Testis (tissue), 3 donors: ENCODE measurements around the gene THBS3. TPM values are rescaled to one million over a fixed set of nuclear protein-coding genes. Genes with fewer than 3 reads are reported as not detected.

Experiments
- DNase-seq: peaks from one replicate; pipeline ENCODE4 v3.0.0-alpha.2; 2019
- H3K27ac ChIP-seq, 2 donors: fragments of 200-600 bp; sonication (generic); one replicate each; pipeline ENCODE4 v1.5.1; 2019
- H3K27me3 ChIP-seq: fragments of 200-600 bp; sonication (generic); one replicate; pipeline ENCODE4 v1.5.1; 2019
- H3K36me3 ChIP-seq: fragments of 200-600 bp; sonication (generic); one replicate; pipeline ENCODE4 v1.5.1; 2017; ENCODE audit warnings: low read depth; ENCODE audit errors: missing control alignments
- H3K4me1 ChIP-seq: fragments of 200-600 bp; sonication (generic); one replicate; pipeline ENCODE4 v1.5.1; 2019
- H3K4me3 ChIP-seq, 2 donors: fragments of 200-600 bp; sonication (generic); one replicate each; pipeline ENCODE4 v1.5.1; 2017 to 2019
- H3K9me3 ChIP-seq: fragments of 200-600 bp; sonication (generic); one replicate; pipeline ENCODE4 v1.5.1; 2017
- CTCF ChIP-seq, 3 experiments: fragments of 450-650 bp in 2 of 3; fragments of 200-600 bp in 1 of 3; sonication (generic) in 1 of 3; IDR thresholded peaks; one replicate each; pipeline ENCODE4 v1.5.1; 2016 to 2019; ENCODE audit warnings: antibody characterized with exemption in 3 of 3, mild to moderate bottlenecking in 2 of 3, moderate library complexity in 1 of 3
- POLR2A ChIP-seq: fragments of 450-650 bp; IDR thresholded peaks from one replicate; pipeline ENCODE4 v1.6.1; 2017; ENCODE audit warnings: antibody characterized with exemption, mild to moderate bottlenecking, moderate library complexity
- WGBS, 2 donors: methylation state at CpG; one replicate each; pipeline ENCODE4 v1.1.5; 2018; 5-methylcytosine and 5-hydroxymethylcytosine counted together
- intact Hi-C: fragments of 100-400 bp; cut with DNase I; formaldehyde crosslinking; loops from one replicate; pipeline ENCODE4 v1.15.1; 2023; ENCODE audit warnings: low total_unique reads
- polyA plus RNA-seq: library from polyadenylated mRNA; stranded (reverse); fragments of 350-450 nt; fragmentation: Illumina TruSeq; extraction: RNeasy Lipid Tissue Mini Kit (QIAGEN cat#74804); gene quantifications from one replicate; pipeline ENCODE4 v1.2.3, GENCODE V29; 2014; ENCODE audit warnings: low read depth, low replicate concordance; ENCODE audit not compliant: insufficient read depth
- total RNA-seq, 2 donors: library from RNA; depleted of rRNA; stranded (reverse); fragments of >200 nt; gene quantifications; one replicate each; pipeline ENCODE4 v1.2.3, GENCODE V29; 2016

THBS3 gene
- total and polyA plus RNA-seq, 3 donors from 2014 or later, result 37.1 to 82.9 (median 68.1) TPM

- no peak overlapping the region for H3K4me3 ChIP-seq
- H3K36me3 ChIP-seq, result no peaks in the 10 kb centered on the region
- H3K27me3 ChIP-seq, result no peaks in the 10 kb centered on the region
- DNase-seq, result no peak
- H3K4me1 ChIP-seq, result no peaks in the 10 kb centered on the region
- intact Hi-C loops, result no loop called here
- no peak overlapping the region for H3K27ac ChIP-seq
- TF ChIP-seq POLR2A (no peak), CTCF (IDR thresholded peaks at IDR 0.05) (no peak)
- WGBS, 2 donors, result 82 to 87% methylated on average over 14 of the region's 14 CpGs
- H3K9me3 ChIP-seq, result no peaks in the 10 kb centered on the region
Observed at GRCh38 chr1:155186794-155187455, 20.8 kb downstream of the THBS3 start.

- WGBS, 2 donors, result 78 to 84% methylated on average over 6 to 8 of the region's 8 CpGs
- H3K9me3 ChIP-seq, result no peaks in the 10 kb centered on the region
- H3K27ac ChIP-seq, result no peak overlapping the region
- H3K27me3 ChIP-seq, result no peaks in the 10 kb centered on the region
- no peak overlapping the region for H3K4me3 ChIP-seq
- no peak for DNase-seq
- TF ChIP-seq POLR2A (no peak), CTCF (IDR thresholded peaks at IDR 0.05) (no peak)
- H3K36me3 ChIP-seq, result no peaks in the 10 kb centered on the region
- intact Hi-C loops, result no loop called here
- no peaks in the 10 kb centered on the region for H3K4me1 ChIP-seq
Observed at GRCh38 chr1:155186067-155186793, 21.5 kb downstream of the THBS3 start.

GRCh38 chr1:155185783-155186066 is 22.0 kb downstream of the THBS3 start:
- no peaks in the 10 kb centered on the region for H3K4me1 ChIP-seq
- no peak for DNase-seq
- H3K27me3 ChIP-seq, result no peaks in the 10 kb centered on the region
- no peak overlapping the region for H3K4me3 ChIP-seq
- H3K27ac ChIP-seq, result no peak overlapping the region
- H3K36me3 ChIP-seq, result no peaks in the 10 kb centered on the region
- H3K9me3 ChIP-seq, result no peaks in the 10 kb centered on the region
- intact Hi-C loops, result no loop called here
- TF ChIP-seq CTCF (IDR thresholded peaks at IDR 0.05) (no peak), POLR2A (no peak)
- WGBS, 2 donors, result 65 to 71% methylated on average over 5 to 6 of the region's 6 CpGs

GRCh38 chr1:155184835-155185782 is 22.6 kb downstream of the THBS3 start:
- H3K9me3 ChIP-seq, result no peaks in the 10 kb centered on the region
- intact Hi-C loops, result no loop called here
- DNase-seq, result no peak
- no peaks in the 10 kb centered on the region for H3K36me3 ChIP-seq
- 70 to 84% methylated on average over 12 to 21 of the region's 21 CpGs for WGBS, 2 donors
- no peaks in the 10 kb centered on the region for H3K4me1 ChIP-seq
- no peak overlapping the region for H3K4me3 ChIP-seq
- H3K27ac ChIP-seq, result no peak overlapping the region
- TF ChIP-seq POLR2A, result no peak
- TF ChIP-seq CTCF (IDR thresholded peaks at IDR 0.05), result no peak
- no peaks in the 10 kb centered on the region for H3K27me3 ChIP-seq
